ENCODE results near the gene DUOXA2. TPM values are rescaled to one million over a fixed set of nuclear protein-coding genes. Genes with fewer than 3 reads are reported as not detected.

Gene DUOXA2
- not detected in 2 replicates for total RNA-seq

GRCh38 chr15:45114076-45114750 is at the start of gene DUOXA2, which contains the start of gene DUOX2:
Gene DUOXA2 (plus strand): TSS chr15:45114326. CDS start chr15:45114606, 280 bp downstream.
Gene DUOX2 (minus strand): TSS chr15:45114172. CDS start chr15:45113411, 761 bp downstream.

GRCh38 chr15:45129651-45130129 is 15.6 kb downstream of the DUOXA2 start, which contains the start of the genes DUOX1 and DUOXA1:
Gene DUOX1 (plus strand): TSS chr15:45129994. CDS start chr15:45131967, 1,973 bp downstream.
Gene DUOXA1 (minus strand): TSS chr15:45129879. CDS start chr15:45123014, 6,865 bp downstream.

Other genes with a start within 250 kb of the DUOXA2 start
- not detected in 2 replicates for gene TERB2, start 157.6 kb upstream of the DUOXA2 start, total RNA-seq
- gene SORD, start 91.1 kb upstream of the DUOXA2 start, total RNA-seq: 19.3 and 28.4 TPM in 2 replicates
- gene DUOX2, start 154 bp upstream of the DUOXA2 start, total RNA-seq: not detected in 2 replicates
- gene DUOXA1, start 15.6 kb downstream of the DUOXA2 start, total RNA-seq: not detected in 2 replicates
- 0.51 TPM in 1 of 2 replicates, not detected in the other for gene DUOX1, start 15.7 kb downstream of the DUOXA2 start, total RNA-seq
- 3.3 and 7.1 TPM in 2 replicates for gene SHF, start 73.6 kb downstream of the DUOXA2 start, total RNA-seq
- gene SLC28A2, start 137.9 kb downstream of the DUOXA2 start, total RNA-seq: not detected in 2 replicates

Measured in mesangial cell (primary cell).